HG03175 (cell line): ENCODE results near the gene TFB2M.
"Not testable (repeated sequence)": the region's sequence is repeated elsewhere in the genome, so short reads cannot be mapped to it uniquely, and the experiment has no call there.

Experiments
- ATAC-seq: cut with Tn5 transposase; IDR thresholded peaks from one replicate; pipeline ENCODE4 v1.9.1; 2021; ENCODE audit warnings: mild to moderate bottlenecking, moderate library complexity; ENCODE audit not compliant: unreplicated experiment

TFB2M gene

GRCh38 chr1:246566128-246566812, at the start of gene TFB2M, which contains the start of gene CNST:
TSS of gene TFB2M (minus strand) at chr1:246566261. CDS start at chr1:246566138, 123 bp downstream.
TSS of gene CNST (plus strand) at chr1:246566456. CDS start at chr1:246591563, 25,107 bp downstream.
- peak; percentile 93 for ATAC-seq

- ATAC-seq, result no peak
Observed at GRCh38 chr1:246613096-246613758, 47.2 kb upstream of the TFB2M start.

GRCh38 chr1:246609632-246610031, 43.6 kb upstream of the TFB2M start:
- ATAC-seq, result no peak

GRCh38 chr1:246608616-246609376, 42.7 kb upstream of the TFB2M start:
- ATAC-seq, result peak; percentile 62

- no peak for ATAC-seq
Observed at GRCh38 chr1:246607462-246607861, 41.4 kb upstream of the TFB2M start.

- not testable (repeated sequence) for ATAC-seq
Observed at GRCh38 chr1:246605231-246605630, 39.2 kb upstream of the TFB2M start.

GRCh38 chr1:246602194-246602593, 36.1 kb upstream of the TFB2M start:
- no peak for ATAC-seq

- ATAC-seq, result no peak
Observed at GRCh38 chr1:246600579-246600978, 34.5 kb upstream of the TFB2M start.

- ATAC-seq, result no peak
Observed at GRCh38 chr1:246599315-246599714, 33.3 kb upstream of the TFB2M start.

- ATAC-seq, result no peak
Observed at GRCh38 chr1:246597971-246598370, 31.9 kb upstream of the TFB2M start.

- no peak for ATAC-seq
Observed at GRCh38 chr1:246597340-246597739, 31.3 kb upstream of the TFB2M start.

GRCh38 chr1:246595146-246595545, 29.1 kb upstream of the TFB2M start:
- ATAC-seq, result no peak

GRCh38 chr1:246592695-246593094, 26.6 kb upstream of the TFB2M start:
- ATAC-seq, result no peak

GRCh38 chr1:246591958-246592357, 25.9 kb upstream of the TFB2M start:
- ATAC-seq, result no peak

- peak; percentile 87 for ATAC-seq
Observed at GRCh38 chr1:246591504-246591903, 25.4 kb upstream of the TFB2M start.

- peak; percentile 50 for ATAC-seq
Observed at GRCh38 chr1:246591047-246591446, 25.0 kb upstream of the TFB2M start.

GRCh38 chr1:246589919-246590318, 23.9 kb upstream of the TFB2M start:
- ATAC-seq, result not testable (repeated sequence)

GRCh38 chr1:246588159-246588721, 22.2 kb upstream of the TFB2M start:
- ATAC-seq, result no peak

GRCh38 chr1:246587606-246588005, 21.5 kb upstream of the TFB2M start:
- no peak for ATAC-seq

GRCh38 chr1:246587032-246587431, 21.0 kb upstream of the TFB2M start:
- no peak for ATAC-seq

GRCh38 chr1:246583448-246584185, 17.6 kb upstream of the TFB2M start:
- ATAC-seq, result no peak
